MCF 10A (cell line): Measurements from ENCODE around the gene PTOV1. TPM values are rescaled to one million over a fixed set of nuclear protein-coding genes. Genes with fewer than 3 reads are reported as not detected.
"Not testable (repeated sequence)": the region's sequence is repeated elsewhere in the genome, so short reads cannot be mapped to it uniquely, and the experiment has no call there.

Experiments
- BruUV-seq: library from RNA; stranded (reverse); fragments of 400-500 nt; replicated peaks from 2 replicates; lab custom pipeline; 2021; lab: Mats Ljungman, UMichigan
- CTCF ChIA-PET: fragments of 300-600 bp; sonication (Branson Sonifier 250); formaldehyde crosslinking; extraction: SDS; loops from one replicate; lab custom pipeline; 2021; ENCODE audit warnings: antibody characterized with exemption, inconsistent platforms; lab: Yijun Ruan, JAX
- POLR2A ChIA-PET: fragments of 300-600, 350-650 bp; sonication (Branson Sonifier 250); formaldehyde crosslinking; extraction: SDS; loops from one replicate; lab custom pipeline; 2020; ENCODE audit warnings: antibody characterized with exemption, inconsistent platforms; lab: Yijun Ruan, JAX
- DNase-seq: peaks from one replicate; pipeline ENCODE4 v3.0.0-alpha.2; 2018; ENCODE audit not compliant: unreplicated experiment
- H3K27ac Mint-ChIP-seq: one replicate; pipeline ENCODE4 v1.8.0; 2022; ENCODE audit warnings: mild to moderate bottlenecking, low read depth, mixed read lengths; ENCODE audit not compliant: unreplicated experiment
- H3K27me3 Mint-ChIP-seq: one replicate; pipeline ENCODE4 v1.8.0; 2022; ENCODE audit warnings: mixed read lengths; ENCODE audit not compliant: insufficient read depth, unreplicated experiment
- H3K36me3 Mint-ChIP-seq: one replicate; pipeline ENCODE4 v1.8.0; 2022; ENCODE audit warnings: mild to moderate bottlenecking, moderate library complexity, mixed read lengths; ENCODE audit not compliant: insufficient read depth, unreplicated experiment
- H3K4me1 Mint-ChIP-seq: one replicate; pipeline ENCODE4 v1.8.0; 2022; ENCODE audit warnings: mixed read lengths; ENCODE audit not compliant: insufficient read depth, unreplicated experiment
- H3K4me3 Mint-ChIP-seq: one replicate; pipeline ENCODE4 v1.8.0; 2022; ENCODE audit warnings: mild to moderate bottlenecking, moderate library complexity, mixed read lengths; ENCODE audit not compliant: unreplicated experiment
- H3K9me3 Mint-ChIP-seq: one replicate; pipeline ENCODE4 v1.8.0; 2022; ENCODE audit warnings: mixed read lengths; ENCODE audit not compliant: unreplicated experiment
- CTCF ChIP-seq: fragments of 200-600 bp; IDR thresholded peaks from one replicate; pipeline ENCODE4 v1.8.0; 2022; ENCODE audit warnings: antibody characterized with exemption, mild to moderate bottlenecking; ENCODE audit not compliant: unreplicated experiment
- intact Hi-C: fragments of 100-400 bp; cut with micrococcal nuclease; formaldehyde crosslinking; loops from 2 replicates; pipeline ENCODE4 v1.14.1; 2022
- total RNA-seq: library from RNA; stranded (reverse); gene quantifications from 2 replicates; pipeline ENCODE4 v1.2.3, GENCODE V29; 2022

PTOV1 gene
- total RNA-seq, 1 experiment from 2014 or later: 78.8 TPM

GRCh38 chr19:49817964-49818648, 32.9 kb upstream of the PTOV1 start, which contains the start of gene MED25:
TSS of gene MED25 (plus strand) at chr19:49818289. CDS start at chr19:49818342, 53 bp downstream.
- ChIA-PET POLR2A (interaction anchor here (0.6 to 3.6 kb wide), 18 partner anchors 30 to 825 kb away, joined by 3 to 36 read pairs (median 4); partner anchors contain the start of genes AKT1S1, AP2A1, GYS1 and PNKP), CTCF (interaction anchor here (0.9 to 1.0 kb wide), 2 partner anchors 12 to 52 kb away, joined by 3 to 6 read pairs; no protein-coding TSS in a partner anchor)
- intact Hi-C loops: loop anchor here (5.0 kb wide), 1 partner anchor 49 kb away; the partner anchor contains the start of gene PNKP
- BruUV-seq: no TSS peak
- Mint-ChIP-seq H3K36me3 (peaks cover 33% of the 10 kb centered on the region), H3K4me3 (peak within 1 kb of the TSS; percentile 97), H3K9me3 (no peaks in the 10 kb centered on the region), H3K27me3 (no peaks in the 10 kb centered on the region), H3K27ac (peak within 1 kb of the TSS; percentile 100), H3K4me1 (peaks cover 16% of the 10 kb centered on the region)
- peak; percentile 84 for DNase-seq
- TF ChIP-seq CTCF: peak; percentile 26

- H3K4me1 Mint-ChIP-seq: peaks cover 16% of the 10 kb centered on the region
- DNase-seq: no peak
- intact Hi-C loops: loop anchor here (5.0 kb wide), 1 partner anchor 48 kb away; the partner anchor contains the start of gene PNKP
- CTCF ChIA-PET: interaction anchor here (0.5 to 1.5 kb wide), 8 partner anchors 11 to 314 kb away, joined by 3 to 6 read pairs (median 3); no protein-coding TSS in a partner anchor
- no peak for TF ChIP-seq CTCF
- POLR2A ChIA-PET: interaction anchor here (0.6 to 3.6 kb wide), 16 partner anchors 8 to 238 kb away, joined by 3 to 36 read pairs (median 4); partner anchors contain the start of genes AKT1S1, AP2A1, PNKP and PRRG2
- peak overlapping the region; percentile 100 for H3K27ac Mint-ChIP-seq
- H3K36me3 Mint-ChIP-seq: peaks cover 33% of the 10 kb centered on the region
- H3K4me3 Mint-ChIP-seq: peak overlapping the region; percentile 97
- BruUV-seq: no TSS peak
- H3K9me3 Mint-ChIP-seq: no peaks in the 10 kb centered on the region
- no peaks in the 10 kb centered on the region for H3K27me3 Mint-ChIP-seq
Measured at GRCh38 chr19:49818649-49819370, 32.1 kb upstream of the PTOV1 start.

GRCh38 chr19:49819452-49820115, 31.4 kb upstream of the PTOV1 start:
- H3K4me1 Mint-ChIP-seq, BruUV-seq, H3K27me3 Mint-ChIP-seq, DNase-seq, H3K9me3 Mint-ChIP-seq: not testable (repeated sequence)
- CTCF ChIA-PET: interaction anchor here (0.5 to 1.5 kb wide), 7 partner anchors 10 to 493 kb away, joined by 3 to 5 read pairs (median 3); no protein-coding TSS in a partner anchor
- Mint-ChIP-seq H3K4me3 (peak overlapping the region; percentile 97), H3K36me3 (peaks cover 33% of the 10 kb centered on the region), H3K27ac (peak overlapping the region; percentile 100)
- POLR2A ChIA-PET: interaction anchor here (0.6 to 3.6 kb wide), 8 partner anchors 9 to 58 kb away, joined by 3 to 36 read pairs (median 10); partner anchors contain the start of genes AKT1S1, AP2A1, PNKP and PTOV1
- intact Hi-C loops: loop anchor here (5.0 kb wide), 1 partner anchor 48 kb away; the partner anchor contains the start of gene PNKP

GRCh38 chr19:49820125-49820524, 30.8 kb upstream of the PTOV1 start:
- H3K27me3 Mint-ChIP-seq: no peaks in the 10 kb centered on the region
- no TSS peak for BruUV-seq
- TF ChIP-seq CTCF: no peak
- H3K4me3 Mint-ChIP-seq: no peak overlapping the region
- H3K36me3 Mint-ChIP-seq: peaks cover 33% of the 10 kb centered on the region
- peaks cover 7% of the 10 kb centered on the region for H3K4me1 Mint-ChIP-seq
- POLR2A ChIA-PET: interaction anchor here (1.7 to 3.5 kb wide), 2 partner anchors 28 to 30 kb away, joined by 9 to 30 read pairs; partner anchors contain the start of gene PTOV1
- no peak for DNase-seq
- CTCF ChIA-PET: interaction anchor here (0.6 to 1.5 kb wide), 2 partner anchors 249 to 494 kb away, joined by 3 to 5 read pairs; no protein-coding TSS in a partner anchor
- no peak overlapping the region for H3K27ac Mint-ChIP-seq
- intact Hi-C loops: no loop called here
- H3K9me3 Mint-ChIP-seq: no peaks in the 10 kb centered on the region
